Panc1 (cell line): Measurements from ENCODE around the gene ALK.

Experiments
- POLR2AphosphoS5 ChIP-seq: IDR thresholded peaks from 2 replicates; pipeline ENCODE4 v1.6.1; 2012; ENCODE audit warnings: mild to moderate bottlenecking, low read depth, low read length, moderate library complexity
- TF ChIP-seq, protein P1 (sequence below): fragments of 450-650 bp; IDR thresholded peaks from 2 replicates; pipeline ENCODE4 v1.5.1; 2017; ENCODE audit warnings: mild to moderate bottlenecking
- TF ChIP-seq, protein P2 (sequence below), 2 experiments: IDR thresholded peaks; 2 replicates each; pipeline ENCODE4 v1.6.1; 2011 to 2012; ENCODE audit warnings: low read depth in 2 of 2, control low read depth in 1 of 2, low read length in 1 of 2, mild to moderate bottlenecking in 1 of 2, moderate library complexity in 1 of 2; ENCODE audit not compliant: insufficient read depth in 1 of 2

DNA sequence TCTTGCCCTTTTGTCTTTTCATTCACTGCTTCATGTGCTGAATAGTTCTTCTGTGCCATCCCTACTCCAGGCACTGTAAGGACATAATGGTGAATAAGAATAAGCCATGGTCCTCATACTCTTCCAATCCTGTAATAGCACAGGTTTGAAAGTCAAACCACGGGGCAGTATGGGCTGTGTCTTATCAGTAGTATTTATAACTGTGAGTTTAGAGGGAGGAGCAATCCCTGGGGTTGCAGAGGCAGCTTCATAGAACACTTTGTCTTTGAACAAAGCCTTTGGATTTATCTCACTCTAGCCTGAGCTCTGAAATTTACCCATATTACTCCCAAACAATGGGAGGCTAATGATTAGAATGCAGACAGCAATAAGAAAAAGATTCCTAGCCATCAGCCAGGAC, 30.2 kb upstream of the ALK start:
- TF ChIP-seq, protein P1, sequence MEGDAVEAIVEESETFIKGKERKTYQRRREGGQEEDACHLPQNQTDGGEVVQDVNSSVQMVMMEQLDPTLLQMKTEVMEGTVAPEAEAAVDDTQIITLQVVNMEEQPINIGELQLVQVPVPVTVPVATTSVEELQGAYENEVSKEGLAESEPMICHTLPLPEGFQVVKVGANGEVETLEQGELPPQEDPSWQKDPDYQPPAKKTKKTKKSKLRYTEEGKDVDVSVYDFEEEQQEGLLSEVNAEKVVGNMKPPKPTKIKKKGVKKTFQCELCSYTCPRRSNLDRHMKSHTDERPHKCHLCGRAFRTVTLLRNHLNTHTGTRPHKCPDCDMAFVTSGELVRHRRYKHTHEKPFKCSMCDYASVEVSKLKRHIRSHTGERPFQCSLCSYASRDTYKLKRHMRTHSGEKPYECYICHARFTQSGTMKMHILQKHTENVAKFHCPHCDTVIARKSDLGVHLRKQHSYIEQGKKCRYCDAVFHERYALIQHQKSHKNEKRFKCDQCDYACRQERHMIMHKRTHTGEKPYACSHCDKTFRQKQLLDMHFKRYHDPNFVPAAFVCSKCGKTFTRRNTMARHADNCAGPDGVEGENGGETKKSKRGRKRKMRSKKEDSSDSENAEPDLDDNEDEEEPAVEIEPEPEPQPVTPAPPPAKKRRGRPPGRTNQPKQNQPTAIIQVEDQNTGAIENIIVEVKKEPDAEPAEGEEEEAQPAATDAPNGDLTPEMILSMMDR, result no peak
- TF ChIP-seq, protein P2, sequence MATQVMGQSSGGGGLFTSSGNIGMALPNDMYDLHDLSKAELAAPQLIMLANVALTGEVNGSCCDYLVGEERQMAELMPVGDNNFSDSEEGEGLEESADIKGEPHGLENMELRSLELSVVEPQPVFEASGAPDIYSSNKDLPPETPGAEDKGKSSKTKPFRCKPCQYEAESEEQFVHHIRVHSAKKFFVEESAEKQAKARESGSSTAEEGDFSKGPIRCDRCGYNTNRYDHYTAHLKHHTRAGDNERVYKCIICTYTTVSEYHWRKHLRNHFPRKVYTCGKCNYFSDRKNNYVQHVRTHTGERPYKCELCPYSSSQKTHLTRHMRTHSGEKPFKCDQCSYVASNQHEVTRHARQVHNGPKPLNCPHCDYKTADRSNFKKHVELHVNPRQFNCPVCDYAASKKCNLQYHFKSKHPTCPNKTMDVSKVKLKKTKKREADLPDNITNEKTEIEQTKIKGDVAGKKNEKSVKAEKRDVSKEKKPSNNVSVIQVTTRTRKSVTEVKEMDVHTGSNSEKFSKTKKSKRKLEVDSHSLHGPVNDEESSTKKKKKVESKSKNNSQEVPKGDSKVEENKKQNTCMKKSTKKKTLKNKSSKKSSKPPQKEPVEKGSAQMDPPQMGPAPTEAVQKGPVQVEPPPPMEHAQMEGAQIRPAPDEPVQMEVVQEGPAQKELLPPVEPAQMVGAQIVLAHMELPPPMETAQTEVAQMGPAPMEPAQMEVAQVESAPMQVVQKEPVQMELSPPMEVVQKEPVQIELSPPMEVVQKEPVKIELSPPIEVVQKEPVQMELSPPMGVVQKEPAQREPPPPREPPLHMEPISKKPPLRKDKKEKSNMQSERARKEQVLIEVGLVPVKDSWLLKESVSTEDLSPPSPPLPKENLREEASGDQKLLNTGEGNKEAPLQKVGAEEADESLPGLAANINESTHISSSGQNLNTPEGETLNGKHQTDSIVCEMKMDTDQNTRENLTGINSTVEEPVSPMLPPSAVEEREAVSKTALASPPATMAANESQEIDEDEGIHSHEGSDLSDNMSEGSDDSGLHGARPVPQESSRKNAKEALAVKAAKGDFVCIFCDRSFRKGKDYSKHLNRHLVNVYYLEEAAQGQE (IDR thresholded peaks at IDR 0.05; ENCODE audit: insufficient read depth in 1 of 2, low read depth in 2 of 2, low read length in 1 of 2), result no peak
- TF ChIP-seq POLR2AphosphoS5, result no peak
